Panc1 (cell line): ENCODE results near the gene RRM1. TPM values are rescaled to one million over a fixed set of nuclear protein-coding genes. Genes with fewer than 3 reads are reported as not detected.

Experiments
- ATAC-seq: fragments of 200-7000 bp; cut with Tn5 transposase; 2 replicates; pipeline ENCODE4 v1.9.1; 2020; ENCODE audit warnings: mild to moderate bottlenecking, moderate library complexity
- BruUV-seq: library from RNA; stranded (reverse); fragments of 400-500 nt; replicated peaks from 2 replicates; lab custom pipeline; 2021; lab: Mats Ljungman, UMichigan
- CTCF ChIA-PET: fragments of 300-600 bp; sonication (Branson Sonifier 250); formaldehyde crosslinking; loops from one replicate; lab custom pipeline; 2022; ENCODE audit warnings: antibody characterized with exemption; lab: Charles Lee
- POLR2A ChIA-PET: fragments of 300-600 bp; sonication (Branson Sonifier 250); formaldehyde crosslinking; loops from one replicate; lab custom pipeline; 2022; ENCODE audit warnings: antibody characterized with exemption; lab: Charles Lee
- DNase-seq: peaks from one replicate; pipeline ENCODE4 v3.0.0-alpha.2; 2010; ENCODE audit warnings: low read depth, low spot score
- H3K27ac ChIP-seq: 2 replicates; pipeline ENCODE4 v1.5.1; 2011; ENCODE audit warnings: mild to moderate bottlenecking, low read length, inconsistent platforms
- H3K27me3 ChIP-seq: fragments of 200-500 bp; sonication (Bioruptor generic); 2 replicates; pipeline ENCODE4 v1.6.0; 2014; ENCODE audit warnings: low read length, inconsistent platforms; ENCODE audit not compliant: control insufficient read depth, insufficient read depth
- H3K36me3 ChIP-seq: fragments of 200-500 bp; sonication (Bioruptor generic); 2 replicates; pipeline ENCODE4 v1.5.1; 2014; ENCODE audit warnings: inconsistent platforms, mild to moderate bottlenecking, low read length, moderate library complexity; ENCODE audit not compliant: control insufficient read depth, insufficient read depth
- H3K4me1 ChIP-seq: 2 replicates; pipeline ENCODE4 v1.5.1; 2011; ENCODE audit warnings: inconsistent platforms, mild to moderate bottlenecking, low read length, moderate library complexity; ENCODE audit not compliant: control insufficient read depth, insufficient read depth
- H3K4me3 ChIP-seq, 2 experiments: 2 replicates each; pipeline ENCODE4 v1.5.1; 2011 to 2012; ENCODE audit warnings: low read depth in 2 of 2, low read length in 2 of 2, mild to moderate bottlenecking in 2 of 2, inconsistent platforms in 1 of 2, moderate library complexity in 1 of 2
- H3K9me3 ChIP-seq: fragments of 200-500 bp; sonication (Bioruptor generic); 2 replicates; pipeline ENCODE4 v1.5.1; 2014; ENCODE audit warnings: low read depth, mild to moderate bottlenecking, inconsistent platforms, low read length, moderate library complexity; ENCODE audit not compliant: control insufficient read depth, insufficient read depth
- POLR2AphosphoS5 ChIP-seq: IDR thresholded peaks from 2 replicates; pipeline ENCODE4 v1.6.1; 2012; ENCODE audit warnings: mild to moderate bottlenecking, low read depth, low read length, moderate library complexity
- SIN3A ChIP-seq: IDR thresholded peaks from 2 replicates; pipeline ENCODE4 v1.6.1; 2012; ENCODE audit warnings: low read depth, mild to moderate bottlenecking, low read length, moderate library complexity, borderline replicate concordance; ENCODE audit not compliant: insufficient read depth
- TCF7L2 ChIP-seq: IDR thresholded peaks from 2 replicates; pipeline ENCODE4 v1.6.1; 2011; ENCODE audit warnings: mild to moderate bottlenecking, low read depth, low read length, inconsistent platforms
- in situ Hi-C: cut with HindIII; loops from 2 replicates; pipeline ENCODE4 v1.10.0; 2016; ENCODE audit warnings: low sequenced_read_pairs, low pct_unique_long_range_greater_than_20kb
- intact Hi-C: fragments of 100-400 bp; cut with micrococcal nuclease; formaldehyde crosslinking; loops from one replicate; pipeline ENCODE4 v1.10.0; 2022; ENCODE audit not compliant: unreplicated experiment
- total RNA-seq: library from RNA; stranded (reverse); gene quantifications from one replicate; pipeline ENCODE4 v1.2.1, GENCODE V29; 2021; ENCODE audit not compliant: unreplicated experiment
- TF ChIP-seq, protein P1 (sequence below), 2 experiments: IDR thresholded peaks; 2 replicates each; pipeline ENCODE4 v1.6.1; 2011 to 2012; ENCODE audit warnings: low read depth in 2 of 2, control low read depth in 1 of 2, low read length in 1 of 2, mild to moderate bottlenecking in 1 of 2, moderate library complexity in 1 of 2; ENCODE audit not compliant: insufficient read depth in 1 of 2
- TF ChIP-seq, protein P2 (sequence below): fragments of 450-650 bp; IDR thresholded peaks from 2 replicates; pipeline ENCODE4 v1.5.1; 2017; ENCODE audit warnings: mild to moderate bottlenecking

The RRM1 gene
- total RNA-seq, 1 experiment from 2014 or later: 143 TPM

DNA sequence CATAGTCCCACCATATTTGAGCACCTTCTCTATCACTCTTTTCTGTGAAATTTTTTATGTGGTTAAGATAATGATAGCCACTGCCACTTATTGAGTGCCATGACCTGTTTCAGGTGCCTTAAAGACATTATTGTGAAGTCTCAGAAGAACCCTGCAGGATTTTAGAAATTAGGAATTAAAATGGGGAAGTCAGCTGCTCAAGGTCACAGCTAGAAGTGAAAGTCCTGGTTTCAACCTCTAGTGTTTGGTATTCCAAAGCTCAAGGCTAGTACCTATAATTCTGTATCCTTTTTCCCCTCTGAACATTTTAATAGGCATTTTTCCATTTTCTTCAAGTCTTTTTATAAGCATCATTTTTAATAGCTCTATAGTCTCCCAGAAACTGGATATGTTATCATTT is 9.0 kb upstream of the RRM1 start:
- Histone ChIP-seq H3K27me3 (no peaks in the 10 kb centered on the region), H3K27ac (no peak overlapping the region), H3K36me3 (no peaks in the 10 kb centered on the region), H3K9me3 (no peaks in the 10 kb centered on the region), H3K4me1 (no peaks in the 10 kb centered on the region), H3K4me3 (no peak overlapping the region)
- in situ Hi-C loops (no loop called here), intact Hi-C loops (no loop called here)
- no TSS peak for BruUV-seq
- TF ChIP-seq SIN3A (no peak), TCF7L2 (no peak), POLR2AphosphoS5 (no peak)
- TF ChIP-seq, protein P1, sequence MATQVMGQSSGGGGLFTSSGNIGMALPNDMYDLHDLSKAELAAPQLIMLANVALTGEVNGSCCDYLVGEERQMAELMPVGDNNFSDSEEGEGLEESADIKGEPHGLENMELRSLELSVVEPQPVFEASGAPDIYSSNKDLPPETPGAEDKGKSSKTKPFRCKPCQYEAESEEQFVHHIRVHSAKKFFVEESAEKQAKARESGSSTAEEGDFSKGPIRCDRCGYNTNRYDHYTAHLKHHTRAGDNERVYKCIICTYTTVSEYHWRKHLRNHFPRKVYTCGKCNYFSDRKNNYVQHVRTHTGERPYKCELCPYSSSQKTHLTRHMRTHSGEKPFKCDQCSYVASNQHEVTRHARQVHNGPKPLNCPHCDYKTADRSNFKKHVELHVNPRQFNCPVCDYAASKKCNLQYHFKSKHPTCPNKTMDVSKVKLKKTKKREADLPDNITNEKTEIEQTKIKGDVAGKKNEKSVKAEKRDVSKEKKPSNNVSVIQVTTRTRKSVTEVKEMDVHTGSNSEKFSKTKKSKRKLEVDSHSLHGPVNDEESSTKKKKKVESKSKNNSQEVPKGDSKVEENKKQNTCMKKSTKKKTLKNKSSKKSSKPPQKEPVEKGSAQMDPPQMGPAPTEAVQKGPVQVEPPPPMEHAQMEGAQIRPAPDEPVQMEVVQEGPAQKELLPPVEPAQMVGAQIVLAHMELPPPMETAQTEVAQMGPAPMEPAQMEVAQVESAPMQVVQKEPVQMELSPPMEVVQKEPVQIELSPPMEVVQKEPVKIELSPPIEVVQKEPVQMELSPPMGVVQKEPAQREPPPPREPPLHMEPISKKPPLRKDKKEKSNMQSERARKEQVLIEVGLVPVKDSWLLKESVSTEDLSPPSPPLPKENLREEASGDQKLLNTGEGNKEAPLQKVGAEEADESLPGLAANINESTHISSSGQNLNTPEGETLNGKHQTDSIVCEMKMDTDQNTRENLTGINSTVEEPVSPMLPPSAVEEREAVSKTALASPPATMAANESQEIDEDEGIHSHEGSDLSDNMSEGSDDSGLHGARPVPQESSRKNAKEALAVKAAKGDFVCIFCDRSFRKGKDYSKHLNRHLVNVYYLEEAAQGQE (IDR thresholded peaks at IDR 0.05; ENCODE audit: insufficient read depth in 1 of 2, low read depth in 2 of 2, low read length in 1 of 2): no peak
- TF ChIP-seq, protein P2, sequence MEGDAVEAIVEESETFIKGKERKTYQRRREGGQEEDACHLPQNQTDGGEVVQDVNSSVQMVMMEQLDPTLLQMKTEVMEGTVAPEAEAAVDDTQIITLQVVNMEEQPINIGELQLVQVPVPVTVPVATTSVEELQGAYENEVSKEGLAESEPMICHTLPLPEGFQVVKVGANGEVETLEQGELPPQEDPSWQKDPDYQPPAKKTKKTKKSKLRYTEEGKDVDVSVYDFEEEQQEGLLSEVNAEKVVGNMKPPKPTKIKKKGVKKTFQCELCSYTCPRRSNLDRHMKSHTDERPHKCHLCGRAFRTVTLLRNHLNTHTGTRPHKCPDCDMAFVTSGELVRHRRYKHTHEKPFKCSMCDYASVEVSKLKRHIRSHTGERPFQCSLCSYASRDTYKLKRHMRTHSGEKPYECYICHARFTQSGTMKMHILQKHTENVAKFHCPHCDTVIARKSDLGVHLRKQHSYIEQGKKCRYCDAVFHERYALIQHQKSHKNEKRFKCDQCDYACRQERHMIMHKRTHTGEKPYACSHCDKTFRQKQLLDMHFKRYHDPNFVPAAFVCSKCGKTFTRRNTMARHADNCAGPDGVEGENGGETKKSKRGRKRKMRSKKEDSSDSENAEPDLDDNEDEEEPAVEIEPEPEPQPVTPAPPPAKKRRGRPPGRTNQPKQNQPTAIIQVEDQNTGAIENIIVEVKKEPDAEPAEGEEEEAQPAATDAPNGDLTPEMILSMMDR: no peak
- DNase-seq: no peak
- ChIA-PET POLR2A (no interaction called here), CTCF (no interaction called here)
- no peak for ATAC-seq

DNA sequence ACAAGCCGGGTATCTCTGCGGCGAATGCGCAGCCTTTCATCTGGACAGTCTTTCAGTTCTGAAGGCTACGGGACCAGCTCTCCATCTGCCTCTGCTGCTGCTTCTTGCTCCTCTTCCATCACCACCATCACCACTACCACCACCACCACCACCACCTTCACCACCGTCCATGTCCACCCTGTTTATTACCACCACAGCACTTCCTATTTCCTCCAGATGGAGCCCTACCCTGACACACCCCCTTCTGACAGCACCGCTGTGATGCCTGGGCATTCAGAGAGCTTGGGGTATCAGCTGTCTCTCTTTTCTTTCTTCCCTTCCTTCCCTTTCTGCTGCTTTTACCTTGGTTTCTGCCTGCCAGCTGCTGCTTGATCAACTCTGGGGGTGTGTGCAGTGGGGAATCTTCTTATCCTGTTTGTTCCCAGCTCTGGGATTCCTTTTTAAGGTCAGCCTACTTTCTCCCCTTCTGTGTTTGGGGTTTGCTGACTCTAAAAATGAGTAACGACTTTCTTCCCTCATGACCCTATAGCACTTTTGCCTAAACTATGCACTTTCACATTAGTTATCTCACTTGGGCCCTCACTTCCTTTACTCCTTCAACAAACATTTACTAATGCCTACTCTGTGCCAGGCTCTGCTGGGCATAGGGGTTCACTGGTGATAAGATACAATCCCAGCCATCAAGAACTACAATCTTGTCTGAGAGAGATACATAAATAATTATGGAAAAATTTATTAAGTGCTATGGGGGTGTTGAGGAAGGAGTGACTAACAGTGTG is 7.8 kb upstream of the RRM1 start:
- TF ChIP-seq TCF7L2 (no peak), POLR2AphosphoS5 (no peak), SIN3A (no peak)
- TF ChIP-seq, protein P2: no peak
- TF ChIP-seq, protein P1 (IDR thresholded peaks at IDR 0.05; ENCODE audit: insufficient read depth in 1 of 2, low read depth in 2 of 2, low read length in 1 of 2): no peak
- Histone ChIP-seq H3K9me3 (no peaks in the 10 kb centered on the region), H3K36me3 (no peaks in the 10 kb centered on the region), H3K4me3 (no peak overlapping the region), H3K27ac (no peak overlapping the region), H3K27me3 (no peaks in the 10 kb centered on the region), H3K4me1 (no peaks in the 10 kb centered on the region)
- ChIA-PET POLR2A (no interaction called here), CTCF (no interaction called here)
- intact Hi-C loops: no loop called here
- BruUV-seq: no TSS peak
- DNase-seq: no peak
- in situ Hi-C loops: no loop called here
- no peak for ATAC-seq
